HG03095 (cell line): ENCODE measurements around the gene PHTF2.
"Not testable (repeated sequence)": the region's sequence is repeated elsewhere in the genome, so short reads cannot be mapped to it uniquely, and the experiment has no call there.

Source experiments
- ATAC-seq: cut with Tn5 transposase; IDR thresholded peaks from one replicate; pipeline ENCODE4 v1.9.1; 2021; ENCODE audit warnings: moderate library complexity; ENCODE audit not compliant: unreplicated experiment

PHTF2 gene

DNA sequence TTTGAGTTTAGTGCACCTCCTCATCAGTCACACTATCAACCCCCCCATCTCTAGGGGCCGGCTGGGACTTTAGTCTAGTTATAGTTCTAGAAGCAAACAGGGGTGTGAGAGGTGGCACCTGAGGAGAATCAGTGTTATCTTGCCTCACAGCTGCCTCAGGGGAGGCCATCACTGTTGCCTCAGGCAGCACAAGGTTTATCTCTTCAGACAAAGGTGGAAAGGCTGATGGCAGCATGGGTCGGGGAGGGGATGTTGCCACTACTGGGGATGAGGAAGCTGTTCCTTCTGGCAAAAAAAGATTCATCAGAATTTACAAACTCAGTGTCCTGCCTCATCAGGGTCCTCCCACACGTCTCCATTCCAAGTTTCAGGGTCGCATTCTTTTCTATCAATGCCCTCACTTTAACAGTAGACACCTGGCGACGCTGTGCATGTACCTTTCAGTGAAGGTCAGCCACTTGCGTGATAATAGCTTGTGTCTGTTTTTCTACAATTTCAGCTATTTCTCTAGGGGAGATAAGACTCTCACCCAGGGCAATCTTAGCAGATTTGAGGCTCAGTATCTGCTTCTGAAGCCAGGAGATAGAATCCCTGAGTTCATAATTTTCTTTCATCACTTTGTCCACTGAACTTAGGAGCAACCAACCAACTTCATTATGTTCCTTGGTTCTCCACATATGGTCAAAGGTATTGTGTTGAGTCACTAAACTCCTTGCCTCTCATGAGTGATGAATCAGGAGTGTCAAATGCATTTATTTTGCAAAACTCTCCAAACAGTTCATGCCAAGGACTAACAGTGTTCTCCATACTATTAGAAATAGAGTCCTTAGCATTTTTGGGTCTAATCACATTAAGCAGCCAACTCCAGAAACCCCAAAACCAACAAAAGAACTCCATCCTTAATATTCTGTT lies 75.1 kb downstream of the PHTF2 start:
- ATAC-seq = not testable (repeated sequence)

GRCh38 chr7:77877791-77878190 lies 79.2 kb downstream of the PHTF2 start:
- ATAC-seq = no peak

DNA sequence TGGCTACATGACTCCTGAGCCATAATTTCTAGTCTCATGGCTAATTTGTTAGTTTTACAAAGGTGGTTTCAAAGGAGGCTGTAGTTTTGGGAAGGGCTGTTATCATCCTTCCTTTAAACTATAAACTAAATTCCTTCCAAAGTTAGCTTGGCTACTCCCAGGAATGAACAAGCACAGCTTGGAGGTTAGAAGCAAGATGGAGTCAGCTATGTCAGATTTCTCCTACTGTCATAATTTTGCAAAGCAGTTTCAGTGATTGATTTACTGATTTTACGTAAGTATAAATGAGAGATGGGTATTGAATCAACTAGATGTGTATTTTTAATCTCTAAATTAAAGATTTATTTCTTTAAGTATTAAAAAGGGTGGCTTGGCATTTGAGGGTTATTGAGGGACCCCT lies 79.9 kb downstream of the PHTF2 start:
- no peak for ATAC-seq

- ATAC-seq = no peak
Observed at GRCh38 chr7:77879272-77879671, 80.7 kb downstream of the PHTF2 start.

DNA sequence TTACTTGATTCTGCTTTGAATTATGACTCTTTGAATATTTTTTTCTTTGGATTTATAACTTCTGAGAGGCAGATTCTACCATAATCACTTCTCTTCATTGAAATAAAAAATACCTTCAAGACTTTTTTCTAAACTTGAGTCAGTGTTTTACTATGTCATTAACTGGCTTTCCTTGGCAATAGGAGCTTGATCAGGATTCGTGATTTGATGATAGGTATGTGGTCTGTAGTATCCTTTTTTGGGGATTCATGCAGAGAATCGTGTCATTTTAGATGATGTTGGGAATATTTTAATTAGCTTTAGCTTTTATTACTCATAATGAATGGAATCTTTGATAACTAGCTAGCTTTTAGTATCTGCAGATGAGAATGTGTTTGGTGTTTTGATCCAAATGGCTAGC lies 83.3 kb downstream of the PHTF2 start:
- ATAC-seq = no peak

DNA sequence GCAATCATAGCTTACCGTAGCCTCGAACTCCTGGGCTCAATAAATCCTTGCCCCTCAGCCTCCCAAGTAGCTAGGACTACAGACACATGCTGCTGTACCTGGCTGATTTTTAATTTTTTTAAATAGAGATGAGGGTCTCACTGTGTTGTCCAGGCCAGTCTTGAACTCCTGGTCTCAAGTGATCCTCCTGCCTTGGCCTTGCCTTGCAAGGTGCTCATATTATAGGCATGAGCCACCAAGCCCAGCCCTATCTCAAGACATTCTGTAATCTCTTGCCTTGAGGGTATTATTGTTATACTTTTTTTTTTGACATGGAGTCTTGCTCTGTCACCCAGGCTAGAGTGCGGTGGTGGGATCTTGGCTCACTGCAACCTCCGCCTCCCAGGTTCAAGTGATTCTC lies 86.6 kb downstream of the PHTF2 start:
- no peak for ATAC-seq

DNA sequence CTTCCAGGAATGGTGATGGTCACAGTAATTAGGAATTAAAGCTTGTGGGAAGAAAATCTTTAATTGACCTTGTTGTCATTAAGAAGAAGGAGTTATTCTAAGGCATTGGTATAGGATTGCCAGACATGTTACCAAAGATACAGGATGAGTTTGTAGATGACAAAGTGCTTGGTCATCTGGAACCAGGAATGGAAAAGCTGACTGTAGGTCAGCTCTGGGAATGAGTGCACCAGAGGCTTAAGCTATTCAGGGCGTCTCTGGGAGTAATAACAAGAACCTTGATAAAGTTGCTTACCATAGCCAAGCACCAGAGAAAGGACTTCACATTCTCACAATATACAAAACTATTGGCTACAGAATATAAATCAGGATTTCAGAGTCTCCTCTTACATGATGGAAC lies 89.0 kb downstream of the PHTF2 start:
- no peak for ATAC-seq

- ATAC-seq = no peak
Observed at GRCh38 chr7:77888998-77889397, 90.4 kb downstream of the PHTF2 start.

DNA sequence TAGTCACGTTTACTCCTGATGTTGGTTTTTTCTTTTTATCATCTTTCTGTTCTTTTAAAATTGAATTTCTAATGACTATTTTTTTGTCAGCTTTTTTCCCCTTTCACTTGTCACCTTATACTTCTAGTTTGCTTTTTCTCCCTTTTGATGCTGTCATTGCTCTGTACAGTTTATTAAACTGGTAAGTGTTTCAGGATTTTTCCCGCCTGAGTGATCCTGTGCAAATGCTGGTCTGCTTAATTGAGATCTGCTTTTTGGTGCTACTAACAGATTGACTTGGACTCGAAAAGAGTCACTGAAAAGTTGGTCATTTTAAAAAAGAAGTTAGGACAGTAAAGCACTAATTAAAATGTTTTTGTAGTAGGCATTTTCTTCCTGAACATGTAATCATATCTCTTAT lies 95.2 kb downstream of the PHTF2 start:
- ATAC-seq = no peak

DNA sequence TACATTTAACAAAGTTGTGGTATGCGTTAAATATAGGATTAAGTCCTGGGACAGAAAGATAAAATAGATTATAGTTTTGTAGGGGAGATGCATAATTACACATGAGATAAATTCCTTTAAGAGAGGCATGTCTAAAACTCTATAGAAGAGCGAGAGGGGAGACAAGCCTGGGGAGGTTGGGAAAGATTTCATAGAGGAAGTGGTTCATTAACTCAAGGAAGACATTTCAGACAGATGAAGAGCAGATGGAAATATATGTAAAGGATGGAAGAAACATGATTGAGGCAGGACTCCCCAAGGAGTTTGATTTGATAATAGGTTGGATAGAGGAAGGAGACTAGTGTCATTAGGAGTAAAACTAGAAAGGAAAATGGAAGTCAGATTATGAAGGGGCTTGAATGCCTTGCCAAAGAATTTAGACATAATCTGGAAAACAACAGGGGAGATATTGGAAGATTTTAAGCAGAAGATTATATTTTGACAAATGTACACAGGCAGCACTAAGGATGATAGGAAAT lies 96.1 kb downstream of the PHTF2 start:
- ATAC-seq = no peak

GRCh38 chr7:77895905-77896304 lies 97.3 kb downstream of the PHTF2 start:
- ATAC-seq = no peak

DNA sequence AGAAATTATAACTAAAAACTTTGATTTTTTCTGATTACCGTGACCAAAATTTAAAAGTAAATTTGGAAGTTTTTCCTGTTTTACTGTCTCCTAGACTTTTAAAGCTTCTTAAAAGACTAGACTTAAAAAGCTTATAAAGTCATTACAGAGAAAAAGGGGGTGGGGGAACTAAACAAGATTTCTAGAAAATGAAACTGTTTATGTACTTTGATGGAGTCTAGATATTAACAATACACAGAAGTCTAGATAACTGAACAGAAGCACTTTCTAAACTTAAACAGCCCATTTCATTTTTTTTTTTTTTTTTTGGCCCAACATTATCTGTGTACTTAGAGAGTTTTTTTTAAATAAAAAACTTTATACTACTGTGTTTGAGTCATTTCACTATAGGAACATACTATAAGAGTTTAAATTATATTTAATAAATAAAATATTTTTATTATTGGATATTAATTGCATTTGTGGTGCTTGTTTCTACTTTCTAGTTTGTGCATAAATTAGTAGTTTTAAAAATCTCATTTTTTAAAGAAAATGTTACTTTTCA lies 98.5 kb downstream of the PHTF2 start:
- ATAC-seq = no peak

- no peak for ATAC-seq
Observed at GRCh38 chr7:77899516-77899915, 100.9 kb downstream of the PHTF2 start.

DNA sequence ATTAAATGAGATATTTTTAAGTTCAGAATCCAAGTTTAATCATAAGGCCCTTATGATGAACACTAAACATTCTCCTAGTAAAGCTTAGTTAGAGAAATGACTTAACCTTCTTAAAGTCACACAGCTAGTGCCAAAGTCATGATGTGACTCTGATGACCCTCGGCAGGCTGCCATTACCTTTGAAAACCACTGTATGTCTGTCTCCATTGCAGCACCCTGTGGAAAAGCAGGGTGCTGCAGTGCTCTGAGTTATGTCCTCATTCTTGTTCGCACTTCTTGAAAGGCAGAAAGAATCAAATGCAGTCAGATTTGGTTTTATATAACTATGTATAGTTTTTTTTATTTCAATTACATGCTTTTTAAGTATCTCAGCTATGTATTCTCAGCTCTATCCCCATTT lies 105.0 kb downstream of the PHTF2 start:
- no peak for ATAC-seq

DNA sequence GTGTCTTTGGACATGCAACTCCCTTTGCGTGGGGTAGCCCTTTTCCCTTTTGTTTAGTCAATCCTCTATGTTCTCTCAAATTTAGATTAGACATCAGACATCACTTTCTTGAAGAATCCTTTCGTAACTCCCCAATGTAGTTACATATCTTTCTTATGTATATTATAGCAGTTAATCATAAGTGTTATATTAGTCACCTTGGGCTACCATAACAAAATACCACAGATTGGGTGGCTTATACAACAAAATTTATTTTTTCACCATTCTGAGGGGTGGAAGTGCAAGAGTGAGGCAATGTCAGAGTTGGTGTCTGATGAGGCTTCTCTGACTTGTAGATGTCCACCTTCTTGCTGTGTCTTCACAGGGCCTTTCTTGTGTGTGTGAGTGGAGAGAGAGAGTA lies 105.7 kb downstream of the PHTF2 start:
- no peak for ATAC-seq

DNA sequence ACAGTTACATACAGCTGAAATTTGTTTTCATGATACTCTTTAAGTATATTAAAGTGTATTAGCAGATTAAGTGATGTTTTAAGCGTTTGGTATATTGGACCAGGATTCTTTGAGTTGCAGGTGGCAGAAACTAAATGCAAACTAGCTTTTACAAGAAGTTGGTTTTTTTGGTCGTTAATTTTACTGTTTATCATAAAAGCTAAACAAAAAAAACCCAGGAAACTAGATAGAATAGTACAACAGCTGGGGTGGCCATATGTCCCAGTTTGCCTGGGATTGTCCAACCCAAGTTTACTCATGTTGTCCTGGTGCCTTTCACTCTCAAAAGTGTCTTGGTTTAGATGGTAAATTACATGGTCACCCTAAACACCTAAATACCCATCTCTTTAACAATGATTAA lies 108.7 kb downstream of the PHTF2 start:
- no peak for ATAC-seq

DNA sequence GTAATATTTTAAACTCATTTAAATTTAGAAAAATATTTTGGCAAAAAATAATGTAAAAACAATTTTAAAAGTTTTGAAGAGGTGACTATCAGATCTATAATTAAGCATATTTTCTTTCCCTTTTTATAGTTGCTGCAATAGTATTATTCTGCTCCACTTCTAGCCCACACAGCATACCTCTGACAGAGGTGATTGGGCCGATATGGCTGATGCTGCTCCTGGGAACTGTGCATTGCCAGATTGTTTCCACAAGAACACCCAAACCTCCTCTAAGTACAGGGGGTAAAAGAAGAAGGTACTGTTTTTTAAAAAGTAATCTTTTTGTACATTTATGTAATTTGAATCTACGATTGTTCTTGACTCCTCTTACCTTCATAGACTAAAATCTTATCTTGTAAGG lies 110.1 kb downstream of the PHTF2 start:
- no peak for ATAC-seq

DNA sequence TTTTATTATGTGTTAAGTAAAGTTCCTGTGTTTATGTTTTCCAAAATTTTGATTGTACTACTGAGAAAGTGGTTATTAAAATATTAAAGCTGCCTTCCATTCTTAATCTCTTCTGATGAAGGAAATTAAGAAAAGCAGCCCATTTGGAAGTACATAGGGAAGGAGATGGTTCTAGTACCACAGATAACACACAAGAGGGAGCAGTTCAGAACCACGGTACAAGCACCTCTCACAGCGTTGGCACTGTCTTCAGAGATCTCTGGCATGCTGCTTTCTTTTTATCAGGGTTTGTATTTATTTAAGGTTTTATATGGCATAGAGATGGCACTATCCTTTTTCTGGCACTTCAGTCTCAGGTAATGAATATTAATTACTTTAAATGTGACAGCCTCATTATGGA lies 111.6 kb downstream of the PHTF2 start:
- ATAC-seq = no peak

DNA sequence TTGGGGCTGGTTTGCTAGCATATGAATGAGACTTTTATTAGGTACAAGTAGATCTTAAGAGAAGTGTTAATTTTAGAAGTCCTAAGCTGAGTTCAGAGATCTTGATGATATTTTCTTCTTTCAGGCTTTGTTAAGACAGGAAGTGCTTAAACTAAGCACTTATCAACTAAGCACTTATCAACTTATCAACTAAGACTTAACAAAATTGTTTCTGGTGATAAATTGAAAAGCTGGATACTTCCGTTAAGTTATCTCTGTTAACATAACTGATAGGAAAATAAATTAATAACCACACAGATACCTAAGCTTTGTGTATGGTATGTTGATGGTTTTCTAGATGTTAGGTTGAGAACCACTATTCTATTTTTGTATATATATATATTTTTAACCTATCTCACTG lies 113.7 kb downstream of the PHTF2 start:
- no peak for ATAC-seq

DNA sequence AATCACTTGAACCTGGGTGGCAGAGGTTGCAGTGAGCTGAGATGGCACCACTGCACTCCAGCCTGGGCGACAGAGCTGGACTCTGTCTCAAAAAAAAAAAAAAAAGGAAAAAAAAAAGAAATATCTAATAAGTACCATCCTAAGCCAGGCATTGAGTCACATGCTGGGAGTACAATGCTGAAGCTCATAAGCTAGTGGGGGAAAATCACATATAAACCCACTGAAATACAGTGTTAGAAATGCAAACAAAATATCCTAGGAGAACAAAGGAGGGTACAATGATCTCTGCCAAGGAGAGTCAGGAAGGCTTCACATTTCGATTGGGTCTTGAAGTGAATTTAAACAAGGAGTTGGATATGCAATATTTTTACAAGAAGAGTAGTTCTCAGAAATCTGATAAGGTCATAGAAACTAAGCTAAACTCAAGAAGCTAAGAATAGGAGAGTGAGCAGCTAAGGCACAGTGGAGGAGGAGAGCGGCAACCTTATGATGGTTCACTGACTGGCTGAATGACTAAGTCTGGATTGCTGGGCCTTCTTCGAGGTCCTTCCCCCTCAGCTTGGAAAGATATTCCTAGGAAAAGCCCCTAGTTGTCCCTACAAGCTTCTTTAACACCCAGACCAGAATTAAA lies 115.5 kb downstream of the PHTF2 start:
- no peak for ATAC-seq

GRCh38 chr7:77917500-77918262 lies 119.1 kb downstream of the PHTF2 start:
- ATAC-seq = no peak
